ENCODE data around the gene GPR132.

The GPR132 gene

DNA sequence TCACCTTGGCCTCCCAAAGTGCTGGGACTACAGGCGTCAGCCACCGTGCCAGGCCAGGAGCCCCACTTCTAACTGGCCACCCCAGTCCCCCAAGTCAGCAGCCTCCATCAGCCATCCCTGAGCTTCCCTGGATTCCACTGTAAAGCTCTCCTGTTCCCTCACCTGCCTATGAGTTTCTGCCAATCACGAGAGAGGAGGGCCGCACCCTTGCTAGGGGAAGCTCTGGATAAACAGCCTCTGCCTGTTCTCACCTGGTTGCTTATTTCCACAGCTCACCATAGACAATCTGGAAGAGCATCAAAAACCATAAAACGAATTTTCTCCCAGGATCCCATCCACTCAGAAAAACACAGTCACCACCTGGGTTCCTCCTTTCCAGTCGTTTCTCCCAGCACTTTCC is 49.3 kb downstream of the GPR132 start:
- DNase-seq = no peak

DNA sequence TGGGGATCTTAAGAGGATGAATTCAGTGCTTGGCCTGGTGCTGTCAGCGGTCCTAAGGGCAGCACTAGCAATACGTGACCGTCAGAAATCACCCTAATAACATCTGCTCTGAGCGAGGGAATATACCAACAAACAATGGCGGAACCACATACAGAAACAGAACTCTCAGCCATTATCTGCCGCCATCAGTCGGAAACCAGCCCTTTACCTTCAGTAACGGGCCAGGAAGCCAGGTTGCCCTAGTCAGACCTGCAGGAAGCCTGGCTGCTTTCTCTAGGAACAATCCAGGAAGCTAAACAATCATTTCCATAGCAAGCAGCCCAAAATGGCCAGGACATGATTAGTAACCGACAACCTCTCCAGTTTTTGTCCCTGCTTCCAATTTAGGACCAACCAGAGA is 50.0 kb downstream of the GPR132 start:
- no peak for DNase-seq

DNA sequence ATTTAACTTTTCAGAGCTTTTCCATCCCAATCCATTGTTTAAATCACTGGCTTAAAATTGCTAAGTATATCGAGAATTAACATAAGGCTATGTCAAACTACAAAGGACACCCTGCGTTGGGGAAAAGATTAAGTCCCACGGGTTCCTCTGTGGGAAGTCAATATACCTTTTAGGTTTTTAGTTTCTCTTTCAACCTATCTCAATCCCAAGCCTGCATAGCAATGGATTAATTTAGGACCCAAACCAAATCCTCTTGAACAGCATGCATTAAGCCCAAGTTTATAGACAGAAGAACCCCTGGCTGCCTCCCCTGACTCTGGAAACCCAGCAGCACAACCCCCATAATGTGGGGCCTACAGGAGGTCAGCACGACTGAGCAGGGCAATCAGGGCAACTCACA is 50.6 kb downstream of the GPR132 start:
- no peak for DNase-seq

DNA sequence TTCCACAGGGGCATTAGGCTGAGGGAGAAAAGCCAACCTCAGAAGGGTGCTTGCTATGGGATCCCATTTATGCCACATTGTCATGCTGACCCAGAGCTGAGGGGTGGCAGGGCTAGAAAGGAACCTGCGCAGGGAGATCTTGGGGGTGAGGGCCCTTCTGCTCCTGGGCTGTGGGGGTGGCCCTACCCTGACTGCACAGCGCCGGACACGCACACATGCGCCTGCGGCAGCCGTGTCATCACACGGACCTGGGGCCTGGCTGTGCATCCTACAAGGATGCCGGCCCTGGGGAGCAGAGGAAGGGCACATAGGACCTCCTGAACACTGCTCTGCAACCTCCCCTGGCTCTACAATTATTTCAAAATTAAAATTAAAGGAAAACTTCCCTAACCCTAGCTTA is 51.2 kb downstream of the GPR132 start:
- no peak for DNase-seq

DNA sequence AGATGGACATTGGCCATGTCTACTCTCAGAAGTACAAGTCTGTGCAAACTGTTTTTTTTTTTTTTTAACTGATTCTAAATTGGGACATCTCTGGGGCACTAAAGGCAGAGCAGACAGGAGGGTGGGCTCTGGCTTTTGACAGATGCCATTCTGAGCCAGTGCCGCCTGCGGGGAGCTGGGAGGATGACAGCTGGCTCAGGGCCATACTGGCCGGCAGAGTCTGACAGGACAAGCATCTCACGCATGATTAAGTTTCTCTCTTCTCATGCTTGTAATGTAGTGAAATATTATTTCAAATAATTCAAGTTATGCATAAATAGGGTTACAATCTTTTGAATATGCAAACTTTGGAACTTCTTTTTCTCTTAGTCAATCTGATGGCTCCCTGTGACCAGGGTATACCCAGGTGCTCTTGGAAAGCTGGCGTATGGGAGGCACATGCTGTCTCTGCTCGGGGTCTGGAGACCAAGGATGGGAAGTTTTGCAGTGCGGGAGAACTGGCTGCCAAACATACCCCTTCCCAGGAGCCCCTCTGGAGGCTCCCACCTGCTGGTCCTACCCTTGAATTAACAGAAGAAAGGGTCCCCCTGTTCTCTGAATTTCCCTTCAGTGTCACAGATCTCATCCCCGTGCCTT is 52.0 kb downstream of the GPR132 start:
- no peak for DNase-seq

DNA sequence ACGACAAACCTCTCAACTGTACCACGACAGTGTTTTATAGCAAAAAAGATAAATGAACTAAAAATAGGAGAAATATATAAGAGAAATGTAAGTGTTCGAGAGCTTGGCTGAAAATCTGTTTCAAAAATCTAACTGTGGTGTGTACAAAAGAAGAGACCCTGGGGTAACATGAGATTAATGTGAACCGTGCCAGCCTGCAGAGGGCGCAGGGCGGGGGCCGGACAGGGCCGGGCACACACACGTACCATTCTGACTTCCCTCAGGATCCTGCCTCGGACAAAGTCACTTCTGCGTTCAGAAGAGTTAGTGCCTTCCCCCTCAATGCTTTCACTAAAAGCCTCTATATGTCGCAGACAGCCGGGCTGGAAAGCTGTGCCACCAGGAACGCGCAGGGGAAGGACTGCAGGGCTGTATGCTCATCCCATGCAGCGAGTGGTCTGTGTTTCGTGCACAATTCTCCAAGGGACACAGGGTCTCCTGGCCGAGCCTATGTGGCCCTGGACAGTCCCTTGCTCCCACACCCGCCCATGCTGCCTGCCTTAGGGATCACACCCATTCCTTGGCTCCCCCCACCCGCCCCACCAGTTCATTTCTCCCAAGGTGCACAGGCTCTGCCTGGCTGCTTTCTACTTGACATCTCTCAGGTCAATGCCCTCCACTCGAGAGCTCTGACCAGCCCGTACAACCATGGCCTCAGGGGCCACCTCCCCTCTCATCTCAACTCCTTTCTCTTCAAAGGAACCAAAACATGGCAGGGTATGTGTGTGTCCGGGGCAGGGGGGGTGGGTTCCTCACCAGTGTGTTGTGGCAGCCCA is 52.9 kb downstream of the GPR132 start:
- no peak for DNase-seq

DNA sequence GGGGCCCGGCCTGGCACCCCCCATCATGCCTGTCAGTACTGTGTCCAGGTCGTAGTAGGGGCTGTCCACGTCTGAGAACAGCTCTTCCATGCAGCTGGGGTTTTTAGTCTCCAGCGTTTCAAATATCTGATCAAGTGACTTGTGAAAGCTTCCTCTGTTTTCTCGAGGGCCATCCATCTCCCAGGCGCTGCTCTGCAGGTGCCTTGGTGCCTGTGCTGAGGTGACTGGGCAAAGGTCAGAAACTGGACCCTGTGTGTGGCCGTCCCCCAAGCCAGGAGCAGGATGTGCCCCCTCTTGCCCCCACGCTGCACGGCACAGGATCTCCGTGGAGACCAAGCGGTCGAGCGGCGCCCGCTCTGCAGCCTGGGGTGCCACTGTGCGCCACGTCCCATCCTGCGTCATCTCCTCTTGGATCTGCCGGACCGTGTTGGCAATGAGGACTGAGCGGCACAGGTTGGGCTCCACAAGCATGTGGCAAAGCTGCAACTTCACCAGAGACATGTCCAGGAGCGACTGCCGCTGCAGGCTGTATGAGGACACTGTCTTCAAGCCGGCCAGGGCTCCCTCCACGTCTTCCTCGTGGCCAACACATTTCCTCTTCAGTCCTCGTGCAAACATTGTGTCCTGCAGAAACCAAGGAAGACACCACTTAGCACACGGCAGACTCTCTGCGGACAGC is 53.8 kb downstream of the GPR132 start:
- no peak for DNase-seq

DNA sequence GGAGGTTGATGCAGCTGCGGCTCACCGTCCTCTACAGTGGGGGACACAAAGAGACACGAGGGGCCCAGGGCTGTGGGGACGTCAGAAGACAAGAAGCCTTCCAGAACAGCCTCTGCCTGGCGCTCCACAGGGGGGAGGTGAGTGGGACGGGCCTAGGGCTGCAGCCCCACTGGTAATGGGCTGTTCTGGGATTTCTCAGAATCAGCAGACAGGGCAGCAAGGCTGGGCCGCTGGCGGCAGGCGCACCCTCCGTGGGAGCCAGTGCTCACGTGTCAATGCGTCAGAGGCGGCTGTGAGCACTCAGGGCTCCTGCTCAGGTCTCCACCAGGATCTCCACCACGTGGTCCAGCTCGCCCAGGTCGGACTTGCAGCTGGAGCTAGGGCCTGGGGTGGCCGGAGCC is 54.3 kb downstream of the GPR132 start:
- no peak for DNase-seq

DNA sequence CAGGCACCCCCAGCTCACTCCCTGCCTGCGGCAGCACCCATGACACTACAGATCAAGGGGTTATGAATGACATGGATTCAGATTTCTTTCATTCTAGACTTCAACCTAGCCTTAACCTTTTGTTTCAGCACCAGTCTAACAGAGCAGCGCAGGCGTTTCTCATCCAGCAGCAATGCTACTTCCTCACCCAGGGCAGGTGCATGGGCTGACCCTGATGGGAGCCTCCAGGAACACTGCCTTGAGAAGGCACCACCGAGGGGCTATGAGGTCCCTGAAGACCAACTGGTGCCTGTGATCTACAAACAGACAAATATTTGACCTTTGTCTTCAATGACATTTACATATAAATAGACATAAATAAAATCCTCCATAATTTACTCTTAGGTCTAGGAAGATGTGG is 55.1 kb downstream of the GPR132 start:
- DNase-seq = no peak

DNA sequence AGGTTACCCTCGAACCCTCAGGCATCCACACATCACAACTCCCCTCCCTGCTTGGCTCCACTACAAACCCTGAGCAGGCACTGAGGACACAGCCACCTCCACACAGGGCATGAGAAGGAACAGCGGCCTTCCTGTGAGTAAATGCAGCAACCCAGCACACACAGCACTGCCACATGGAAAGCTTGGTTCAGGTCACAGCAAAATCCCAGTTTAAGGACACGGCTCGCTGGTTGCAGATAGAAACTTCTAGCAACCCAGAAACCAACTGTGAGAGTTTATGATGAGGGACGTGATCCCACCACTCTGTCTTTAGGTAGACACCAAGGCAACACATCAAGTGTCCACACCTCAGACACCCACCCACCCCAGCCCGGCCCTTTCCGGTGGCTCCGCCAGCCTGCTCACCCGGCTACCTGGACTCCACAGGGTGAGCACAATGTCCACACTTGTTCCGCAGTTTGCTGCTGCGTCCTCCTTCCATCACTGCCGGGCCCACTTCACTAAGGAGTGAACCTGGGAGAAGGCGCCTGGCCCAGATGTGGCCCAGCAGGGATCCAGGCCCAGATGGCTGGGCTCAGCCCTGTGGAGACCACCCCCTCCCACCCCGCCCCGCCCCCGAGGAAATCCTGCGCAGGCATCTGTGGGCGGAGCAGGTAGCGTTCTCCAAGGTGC is 57.5 kb downstream of the GPR132 start:
- no peak for DNase-seq

DNA sequence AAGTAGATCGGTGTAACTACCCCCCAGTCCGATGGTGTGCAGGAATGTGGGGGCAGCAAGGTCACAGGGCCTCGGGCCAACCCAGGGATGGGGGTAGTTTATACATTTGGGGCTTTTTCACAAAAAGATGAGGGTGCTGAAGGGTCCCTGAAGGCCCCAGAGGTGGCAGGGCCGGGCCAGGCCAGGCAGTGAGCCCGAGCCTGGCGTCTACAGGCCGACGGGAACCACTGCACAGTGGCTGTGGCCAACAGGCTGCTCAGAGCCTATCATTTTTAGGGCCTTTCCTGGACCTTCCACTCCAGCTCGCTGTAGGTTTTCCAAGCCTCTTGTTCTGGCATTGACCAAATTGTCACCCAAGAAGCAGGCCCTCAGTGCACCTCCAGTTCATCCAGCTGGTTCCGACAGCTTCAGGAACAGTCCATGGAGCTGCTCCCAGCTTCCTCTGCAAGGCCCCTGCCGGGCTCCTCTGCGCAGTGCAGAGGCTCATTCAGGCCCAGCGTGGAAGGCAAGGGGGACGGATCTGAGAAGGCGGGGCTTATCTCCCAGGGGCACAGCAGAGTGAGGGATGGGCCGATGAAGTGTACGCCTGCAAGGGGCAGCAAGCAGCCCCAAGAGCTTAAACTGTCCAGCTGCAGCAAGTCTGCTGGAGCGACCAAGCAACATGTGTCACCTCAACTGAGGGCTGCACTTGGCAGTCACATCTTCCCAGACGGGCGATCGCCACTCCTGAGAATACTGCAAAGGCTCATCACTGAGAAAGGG is 58.2 kb downstream of the GPR132 start:
- DNase-seq = no peak

DNA sequence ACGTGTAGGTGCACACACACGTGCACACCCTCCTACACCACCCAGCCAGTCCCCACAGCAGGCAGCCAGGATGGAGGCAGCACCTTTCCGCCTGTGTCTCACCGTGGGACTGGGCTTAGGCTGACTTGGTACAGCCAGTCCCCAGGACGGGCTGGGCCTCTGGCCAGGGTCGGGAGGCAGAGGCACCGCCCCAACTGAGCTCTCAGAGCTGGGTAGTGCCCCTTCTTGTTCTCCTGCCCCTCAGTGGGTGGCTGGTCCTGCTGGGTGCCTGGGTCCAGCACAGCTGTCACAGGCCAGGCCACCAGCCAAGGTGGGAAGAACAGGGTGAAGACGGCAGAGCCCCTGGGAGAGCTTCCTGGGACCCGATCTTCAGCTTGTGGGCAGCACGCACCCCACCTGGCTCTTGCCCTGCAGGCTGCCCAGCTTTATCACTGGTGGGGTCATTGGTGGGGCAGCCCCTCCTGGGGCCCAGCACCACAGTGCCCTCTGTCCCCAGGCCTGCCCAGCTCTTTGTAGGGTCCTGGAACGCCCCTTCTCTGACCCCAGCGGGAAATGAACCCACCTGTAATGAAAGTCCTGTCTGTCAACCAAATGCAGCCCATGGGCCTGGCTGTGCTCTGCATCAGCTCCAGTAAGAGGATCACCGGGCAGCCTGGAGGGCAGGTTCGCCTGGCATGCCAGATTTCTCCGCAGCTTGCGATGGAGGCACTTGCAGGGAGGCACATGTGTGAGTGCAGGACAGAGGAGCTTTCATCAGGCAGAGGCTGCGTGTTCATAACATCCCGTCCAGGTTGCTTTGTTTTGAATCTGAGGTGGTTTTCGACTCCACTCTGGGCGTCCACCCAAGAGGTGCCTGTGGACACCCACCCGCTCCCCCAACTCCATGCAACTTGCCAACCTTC is 59.0 kb downstream of the GPR132 start:
- DNase-seq = no peak

DNA sequence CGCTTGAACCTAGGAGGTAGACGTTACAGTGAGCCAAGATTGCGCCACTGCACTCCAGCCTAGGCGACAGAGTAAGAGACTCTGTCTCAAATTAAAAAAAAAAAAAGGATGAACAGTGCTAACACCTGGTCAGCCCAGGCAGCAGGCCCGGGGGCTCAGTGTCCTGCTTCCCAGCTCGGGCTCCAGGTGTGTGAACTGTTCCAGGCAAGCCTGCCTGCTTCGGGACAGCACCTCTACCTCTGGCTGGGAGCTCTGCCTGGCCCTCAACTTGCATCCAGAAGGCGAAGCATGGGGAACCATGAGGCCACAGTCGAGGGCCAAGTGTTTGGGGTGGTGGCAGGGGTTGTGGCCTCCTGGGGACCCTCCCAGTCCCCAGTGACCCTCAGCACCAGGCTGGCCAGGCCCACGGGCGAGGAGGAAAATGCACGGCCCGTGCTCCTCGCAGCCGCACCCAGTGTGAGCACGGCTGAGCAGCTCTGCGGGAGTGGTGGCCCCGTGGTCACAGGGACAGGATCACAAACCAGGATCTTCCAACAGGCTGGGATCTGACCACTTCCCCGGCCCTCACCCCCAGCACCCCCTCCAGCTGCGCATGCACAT is 59.8 kb downstream of the GPR132 start:
- DNase-seq = no peak

All from NCI-H187 (cell line).